RWPE1 (cell line): ENCODE measurements around the gene SGCA.

Experiments
- CTCF ChIA-PET: fragments of 350-600 bp; sonication (Branson Sonifier 250); formaldehyde crosslinking; extraction: SDS; loops from one replicate; lab custom pipeline; 2021; lab: Yijun Ruan, JAX
- POLR2A ChIA-PET: fragments of 400-600 bp; formaldehyde crosslinking; extraction: SDS; loops from one replicate; lab custom pipeline; 2020; ENCODE audit warnings: antibody characterized with exemption; ENCODE audit not compliant: low non-redundant PET; lab: Yijun Ruan, JAX
- DNase-seq: peaks from one replicate; pipeline ENCODE4 v3.0.0; 2012; ENCODE audit warnings: low spot score
- H3K27ac ChIP-seq: fragments of 450-650 bp; 2 replicates; pipeline ENCODE4 v1.5.1; 2017
- CTCF ChIP-seq: fragments of 450-650 bp; conservative IDR thresholded peaks from 2 replicates; pipeline ENCODE4 v1.5.1; 2017; ENCODE audit warnings: low read depth, mild to moderate bottlenecking

SGCA gene

DNA sequence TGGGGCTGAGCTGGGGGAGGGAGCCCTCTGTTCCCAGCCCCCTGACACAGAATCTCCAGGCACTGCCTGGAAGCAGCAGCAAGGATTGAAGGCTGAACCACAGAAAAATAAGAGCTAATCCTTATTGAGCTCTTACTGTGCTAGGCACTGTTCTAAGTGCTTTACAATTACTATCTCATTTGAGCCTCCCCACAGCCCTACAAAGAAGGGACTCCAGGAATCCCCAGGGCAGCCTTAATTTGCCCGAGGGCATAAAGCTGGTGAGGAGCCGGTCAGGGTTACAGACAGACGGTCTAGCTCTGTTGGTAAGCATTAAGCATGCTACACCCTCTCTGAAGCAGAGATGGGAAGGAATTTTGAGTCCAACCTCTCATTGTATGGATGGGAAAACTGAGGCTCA is 42.9 kb upstream of the SGCA start:
- H3K27ac ChIP-seq, result no peak overlapping the region
- DNase-seq, result no peak
- POLR2A ChIA-PET, result no interaction called here
- CTCF ChIA-PET, result interaction anchor here (1.0 to 1.5 kb wide), 2 partner anchors 16 to 39 kb away, joined by 3 to 6 read pairs; no protein-coding TSS in a partner anchor
- TF ChIP-seq CTCF, result no peak

DNA sequence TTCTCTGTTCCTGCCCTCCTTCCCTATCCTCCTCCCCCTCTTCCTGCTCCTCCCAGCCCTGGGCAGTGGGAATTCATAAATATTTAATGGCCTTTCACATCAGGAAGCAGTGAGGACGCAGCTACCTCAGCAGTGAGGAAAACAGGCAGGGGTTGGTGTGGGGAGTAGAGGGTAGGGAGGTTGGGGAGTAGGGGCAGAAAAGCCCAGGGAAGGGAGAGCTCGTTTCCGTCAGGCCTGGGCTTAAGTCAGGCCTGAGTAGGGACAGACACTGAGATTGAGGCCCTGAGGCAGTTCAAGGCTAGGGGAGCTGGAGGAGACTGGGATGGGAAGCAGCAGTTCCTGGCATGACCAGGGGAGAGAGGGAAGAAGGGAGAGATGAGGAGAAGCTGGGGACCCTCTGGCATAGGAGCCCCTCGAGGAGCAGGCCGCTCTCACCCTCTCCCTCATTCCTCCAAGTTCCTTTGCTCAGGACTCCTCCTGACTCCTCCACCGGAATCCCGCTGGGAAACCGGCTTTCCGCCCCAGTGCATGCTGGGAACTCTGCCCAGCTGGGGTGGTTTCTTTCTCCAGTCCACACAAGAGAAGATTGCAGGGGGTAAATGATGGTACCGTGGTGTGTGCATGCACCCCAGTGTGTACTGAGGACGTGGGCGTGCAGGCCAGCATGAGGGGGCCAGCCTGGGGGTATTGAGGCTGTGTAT is 42.0 kb upstream of the SGCA start:
- TF ChIP-seq CTCF, result no peak
- POLR2A ChIA-PET, result no interaction called here
- no peak overlapping the region for H3K27ac ChIP-seq
- DNase-seq, result no peak
- CTCF ChIA-PET, result interaction anchor here (0.6 to 1.5 kb wide), 3 partner anchors 11 to 38 kb away, joined by 3 to 6 read pairs (median 4); no protein-coding TSS in a partner anchor

- ChIA-PET CTCF (interaction anchor here (1.0 kb wide), 1 partner anchor 15 kb away, joined by 3 read pairs; no protein-coding TSS in a partner anchor), POLR2A (no interaction called here)
- no peak for DNase-seq
- TF ChIP-seq CTCF, result no peak
- no peak overlapping the region for H3K27ac ChIP-seq
These were observed 40.3 kb upstream of the SGCA start for GRCh38 chr17:50125420-50125997.

DNA sequence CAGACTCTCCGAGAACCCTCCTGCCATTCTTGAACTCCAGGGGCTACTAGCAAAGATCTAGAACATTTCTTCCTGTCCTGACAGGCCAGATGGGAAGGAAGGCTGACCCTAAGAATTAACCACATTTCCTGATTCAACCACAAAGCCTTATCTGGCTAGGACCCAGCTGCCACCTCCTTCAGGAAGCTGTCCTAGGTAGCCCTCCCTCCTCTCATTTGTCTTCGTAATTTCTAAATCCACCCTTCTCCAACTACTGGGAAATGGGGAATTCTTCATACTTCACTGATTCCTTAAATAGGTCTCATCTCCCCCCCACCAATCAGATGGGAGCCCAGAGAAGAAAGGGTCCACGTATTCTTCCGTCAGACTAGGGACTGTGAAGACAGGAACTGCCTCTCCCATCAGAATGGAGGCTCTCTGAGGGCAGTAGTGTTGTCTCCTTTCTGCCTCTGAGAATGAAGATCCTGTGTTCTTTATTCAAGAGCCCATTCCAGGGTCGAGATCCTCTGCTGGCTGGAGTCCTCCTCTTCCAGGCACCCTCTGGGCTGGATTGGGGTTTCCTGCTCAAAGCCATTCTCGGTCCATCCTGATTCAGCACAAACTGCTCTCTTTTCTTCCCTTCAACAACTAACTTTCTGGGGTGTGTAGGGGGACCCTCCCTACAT is 38.0 kb upstream of the SGCA start:
- no peak for DNase-seq
- TF ChIP-seq CTCF, result no peak
- POLR2A ChIA-PET, result no interaction called here
- peak overlapping the region; percentile 28; the same call in 1 of the 2 replicates for H3K27ac ChIP-seq
- CTCF ChIA-PET, result no interaction called here

GRCh38 chr17:50128441-50129352 is 37.1 kb upstream of the SGCA start:
- TF ChIP-seq CTCF, result no peak
- CTCF ChIA-PET, result no interaction called here
- DNase-seq, result no peak
- H3K27ac ChIP-seq, result no peak overlapping the region; the same call in 1 of the 2 replicates
- POLR2A ChIA-PET, result no interaction called here
